SU-DHL-6 (cell line): ENCODE results near the gene SURF6.

Source experiments
- CTCF ChIP-seq: fragments of 200-600 bp; sonication (generic); IDR thresholded peaks from one replicate; pipeline ENCODE4 v1.5.1; 2017; ENCODE audit warnings: antibody characterized with exemption, mild to moderate bottlenecking, low read length, moderate library complexity; ENCODE audit not compliant: insufficient read depth, poor library complexity, severe bottlenecking
- EZH2phosphoT487 ChIP-seq: fragments of 200-600 bp; sonication (generic), shearing (Covaris generic); conservative IDR thresholded peaks from 2 replicates; pipeline ENCODE4 v1.6.1; 2018; ENCODE audit warnings: mild to moderate bottlenecking, antibody characterized with exemption, low read length, moderate library complexity, mixed read lengths

DNA sequence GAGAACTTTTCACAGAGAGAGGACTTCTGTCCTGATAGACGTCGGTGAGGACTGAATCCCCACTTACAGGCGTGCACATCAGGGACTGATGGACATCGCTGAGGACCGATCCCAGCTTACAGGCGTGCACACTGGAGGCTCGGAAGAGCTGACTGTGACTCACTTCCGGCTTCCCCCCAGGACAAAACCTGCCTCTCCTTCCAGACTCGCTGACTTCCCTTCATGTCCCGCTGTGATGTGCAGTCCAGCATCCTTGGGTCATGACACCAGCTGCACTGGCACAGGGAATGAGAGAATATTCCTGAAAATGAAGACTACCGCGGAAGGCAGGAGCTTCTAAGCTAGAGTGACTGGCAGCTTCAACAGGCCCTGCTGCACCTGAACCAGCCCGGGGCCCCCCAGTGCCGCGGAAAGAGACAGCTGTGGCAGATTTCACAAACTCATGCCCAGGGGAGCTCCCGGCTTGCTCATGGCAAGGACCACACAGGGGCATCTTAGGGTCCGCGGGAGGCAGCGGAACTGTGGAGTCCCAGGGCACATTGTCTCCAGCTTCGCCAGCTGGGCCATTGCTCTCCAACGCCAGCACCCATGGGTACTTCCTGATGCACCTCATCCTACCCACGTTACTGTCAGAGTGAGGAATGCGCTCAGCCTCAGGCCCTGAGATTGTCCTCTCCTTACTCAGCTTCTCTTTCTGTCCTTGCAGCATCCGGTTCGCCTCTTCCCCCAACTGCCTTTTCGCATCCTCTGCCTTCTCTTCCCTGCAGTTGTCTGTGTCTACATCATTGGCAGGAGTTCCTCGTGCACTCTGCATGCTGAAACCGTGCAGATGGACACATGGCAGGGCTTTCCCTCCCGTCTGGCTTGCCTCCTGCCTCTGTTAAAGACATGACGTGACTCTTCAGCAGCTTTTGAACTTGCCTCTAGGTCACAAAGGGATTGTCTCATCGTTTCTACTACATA lies 29.5 kb downstream of the SURF6 start:
- TF ChIP-seq CTCF (no peak), EZH2phosphoT487 (no peak)
